H1 (cell line): ENCODE measurements around the gene CYRIA.

ENCODE experiments used
- BRCA1 ChIP-seq: IDR thresholded peaks from 2 replicates; pipeline ENCODE4 v1.6.1; 2012; ENCODE audit warnings: low read depth, low read length, improper control_type of control experiment
- CHD2 ChIP-seq: IDR thresholded peaks from 2 replicates; pipeline ENCODE4 v1.6.1; 2012; ENCODE audit warnings: low read length, improper control_type of control experiment
- CREB1 ChIP-seq: IDR thresholded peaks from 2 replicates; pipeline ENCODE4 v1.6.1; 2012; ENCODE audit warnings: inconsistent platforms
- CTCF ChIP-seq, 3 experiments: IDR thresholded peaks; 1 replicate in 2 of 3; 2 replicates in 1 of 3; pipeline versions ENCODE4 v1.5.1 to v1.6.1; 2011; ENCODE audit warnings: low read length in 3 of 3, mild to moderate bottlenecking in 3 of 3, inconsistent platforms in 2 of 3, low read depth in 1 of 3, moderate library complexity in 1 of 3; ENCODE audit not compliant: insufficient read depth in 1 of 3; ENCODE audit errors: control extremely low read depth in 1 of 3
- E2F6 ChIP-seq: IDR thresholded peaks from 2 replicates; pipeline ENCODE4 v1.6.1; 2012; ENCODE audit warnings: inconsistent platforms
- EZH2 ChIP-seq: fragments of 200-600 bp; sonication (generic); IDR thresholded peaks from 2 replicates; pipeline ENCODE4 v1.7.1; 2012; ENCODE audit warnings: low read depth, mild to moderate bottlenecking, moderate library complexity, low read length, inconsistent platforms; ENCODE audit not compliant: severe bottlenecking
- GABPA ChIP-seq: IDR thresholded peaks from 2 replicates; pipeline ENCODE4 v1.6.1; 2011; ENCODE audit warnings: mild to moderate bottlenecking, low read length, moderate library complexity, borderline replicate concordance; ENCODE audit not compliant: insufficient read depth
- JUND ChIP-seq: IDR thresholded peaks from 2 replicates; pipeline ENCODE4 v1.6.1; 2011; ENCODE audit warnings: mild to moderate bottlenecking, improper control_type of control experiment, low read length
- MAX ChIP-seq: IDR thresholded peaks from 2 replicates; pipeline ENCODE4 v1.6.1; 2012; ENCODE audit warnings: inconsistent platforms
- POLR2A ChIP-seq, 2 experiments: IDR thresholded peaks; 1 replicate in 1 of 2; 2 replicates in 1 of 2; pipeline ENCODE4 v1.6.1; 2011; ENCODE audit warnings: low read depth in 2 of 2, low read length in 2 of 2, mild to moderate bottlenecking in 2 of 2; ENCODE audit errors: control extremely low read depth in 1 of 2
- POU5F1 ChIP-seq: IDR thresholded peaks from 2 replicates; pipeline ENCODE4 v1.6.1; 2011; ENCODE audit warnings: low read depth, mild to moderate bottlenecking, low read length, moderate library complexity
- RAD21 ChIP-seq, 2 experiments: IDR thresholded peaks in 1 of 2; conservative IDR thresholded peaks in 1 of 2; 2 replicates each; pipeline ENCODE4 v1.6.1; 2011; ENCODE audit warnings: low read depth in 2 of 2, low read length in 2 of 2, improper control_type of control experiment in 1 of 2, inconsistent platforms in 1 of 2, mild to moderate bottlenecking in 1 of 2, moderate library complexity in 1 of 2
- TAF1 ChIP-seq: IDR thresholded peaks from 2 replicates; pipeline ENCODE4 v1.6.1; 2011; ENCODE audit warnings: mild to moderate bottlenecking, low read depth, low read length
- YY1 ChIP-seq: IDR thresholded peaks from 2 replicates; pipeline ENCODE4 v1.6.1; 2011; ENCODE audit warnings: low read depth, mild to moderate bottlenecking, low read length

GRCh38 chr2:16624436-16624780, 41.2 kb downstream of the CYRIA start:
- TF ChIP-seq TAF1 (no peak), MAX (no peak), POLR2A (IDR thresholded peaks at IDR 0.05; ENCODE audit: control extremely low read depth in 1 of 2, low read depth in 2 of 2, low read length in 2 of 2) (no peak), E2F6 (no peak), JUND (no peak), BRCA1 (no peak), POU5F1 (no peak), CTCF (IDR thresholded peaks at IDR 0.05; ENCODE audit: control extremely low read depth in 1 of 3, insufficient read depth in 1 of 3, low read depth in 1 of 3, low read length in 3 of 3) (no peak), RAD21 (IDR thresholded peaks at IDR 0.05 in 1 of 2, conservative IDR thresholded peaks at IDR 0.05 in 1 of 2; ENCODE audit: low read depth in 2 of 2, low read length in 2 of 2) (no peak), YY1 (no peak), CHD2 (no peak), CREB1 (no peak), GABPA (no peak), EZH2 (no peak)
